HCT116 (cell line): ENCODE data around the gene ERBB4.
"Not testable (repeated sequence)": the region's sequence is repeated elsewhere in the genome, so short reads cannot be mapped to it uniquely, and the experiment has no call there.

Experiments
- CTCF ChIP-seq, 3 experiments: fragments of 200-600 bp in 1 of 3; sonication (generic) in 1 of 3; IDR thresholded peaks in 2 of 3; conservative IDR thresholded peaks in 1 of 3; 2 replicates each; pipeline ENCODE4 v1.5.1; 2012 to 2017; ENCODE audit warnings: low read depth in 2 of 3, low read length in 2 of 3, antibody characterized with exemption in 1 of 3, borderline replicate concordance in 1 of 3, control low read depth in 1 of 3, mild to moderate bottlenecking in 1 of 3, mixed read lengths in 1 of 3, mixed run types in 1 of 3, moderate library complexity in 1 of 3; ENCODE audit not compliant: insufficient read depth in 1 of 3
- POLR2A ChIP-seq: IDR thresholded peaks from 2 replicates; pipeline ENCODE4 v1.7.0; 2011; ENCODE audit warnings: borderline replicate concordance; ENCODE audit not compliant: insufficient read depth, insufficient read length; ENCODE audit errors: extremely low read depth
- REST ChIP-seq: IDR thresholded peaks from 2 replicates; pipeline ENCODE4 v1.6.1; 2012; ENCODE audit warnings: low read depth
- SIN3A ChIP-seq: IDR thresholded peaks from 2 replicates; pipeline ENCODE4 v1.6.1; 2012; ENCODE audit warnings: low read depth
- SP1 ChIP-seq: IDR thresholded peaks from 2 replicates; pipeline ENCODE4 v1.6.1; 2012; ENCODE audit warnings: low read depth

- not testable (repeated sequence) for TF ChIP-seq POLR2A; CTCF (IDR thresholded peaks at IDR 0.05 in 2 of 3, conservative IDR thresholded peaks at IDR 0.05 in 1 of 3; ENCODE audit: borderline replicate concordance in 1 of 3, insufficient read depth in 1 of 3, low read depth in 2 of 3, low read length in 2 of 3); SIN3A; REST; SP1
Observed at GRCh38 chr2:212467551-212467950, 71.1 kb downstream of the ERBB4 start.
